OCI-LY1 (cell line): ENCODE results near the gene ZMAT1.

Source experiments
- EZH2 ChIP-seq: fragments of 200-600 bp; sonication (generic), shearing (Covaris generic); IDR thresholded peaks from 2 replicates; pipeline ENCODE4 v1.8.0; 2017; ENCODE audit warnings: borderline replicate concordance, mixed run types, mild to moderate bottlenecking, antibody characterized with exemption, low read length, moderate library complexity, mixed read lengths
- TF ChIP-seq, protein P1 (sequence below): fragments of 200-600 bp; sonication (generic), shearing (Covaris generic); IDR thresholded peaks from 2 replicates; pipeline ENCODE4 v1.5.1; 2017; ENCODE audit warnings: mild to moderate bottlenecking, antibody characterized with exemption, low read length, moderate library complexity, mixed read lengths

- TF ChIP-seq, protein P1, sequence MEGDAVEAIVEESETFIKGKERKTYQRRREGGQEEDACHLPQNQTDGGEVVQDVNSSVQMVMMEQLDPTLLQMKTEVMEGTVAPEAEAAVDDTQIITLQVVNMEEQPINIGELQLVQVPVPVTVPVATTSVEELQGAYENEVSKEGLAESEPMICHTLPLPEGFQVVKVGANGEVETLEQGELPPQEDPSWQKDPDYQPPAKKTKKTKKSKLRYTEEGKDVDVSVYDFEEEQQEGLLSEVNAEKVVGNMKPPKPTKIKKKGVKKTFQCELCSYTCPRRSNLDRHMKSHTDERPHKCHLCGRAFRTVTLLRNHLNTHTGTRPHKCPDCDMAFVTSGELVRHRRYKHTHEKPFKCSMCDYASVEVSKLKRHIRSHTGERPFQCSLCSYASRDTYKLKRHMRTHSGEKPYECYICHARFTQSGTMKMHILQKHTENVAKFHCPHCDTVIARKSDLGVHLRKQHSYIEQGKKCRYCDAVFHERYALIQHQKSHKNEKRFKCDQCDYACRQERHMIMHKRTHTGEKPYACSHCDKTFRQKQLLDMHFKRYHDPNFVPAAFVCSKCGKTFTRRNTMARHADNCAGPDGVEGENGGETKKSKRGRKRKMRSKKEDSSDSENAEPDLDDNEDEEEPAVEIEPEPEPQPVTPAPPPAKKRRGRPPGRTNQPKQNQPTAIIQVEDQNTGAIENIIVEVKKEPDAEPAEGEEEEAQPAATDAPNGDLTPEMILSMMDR = no peak
- no peak for TF ChIP-seq EZH2
These were observed 25.6 kb downstream of the ZMAT1 start for GRCh38 chrX:101906136-101906796.
